Measurements from ENCODE around the gene LYRM2.

LYRM2 gene

DNA sequence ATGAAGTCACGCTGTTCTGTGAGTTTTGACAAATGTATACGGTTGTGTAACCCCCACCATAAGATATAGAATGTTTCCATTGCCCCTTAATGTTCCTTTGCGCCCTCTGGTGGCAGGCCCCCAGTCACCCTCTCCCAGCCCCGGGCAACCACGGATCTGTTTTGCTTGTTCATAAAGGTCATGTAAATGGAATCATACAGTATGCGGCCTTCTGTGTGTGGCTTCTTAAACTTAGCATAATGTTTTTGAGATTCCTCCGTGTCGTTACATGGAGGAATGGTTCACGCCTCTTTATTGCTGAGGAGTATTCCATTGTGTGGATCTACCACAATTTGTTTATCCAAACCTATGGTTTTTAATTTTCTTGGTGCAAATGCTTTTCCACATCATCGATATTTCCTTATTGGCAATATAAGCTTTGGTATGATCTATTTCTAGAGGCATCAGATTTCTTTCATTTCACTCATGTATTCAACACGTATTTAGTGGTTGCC, 28.4 kb downstream of the LYRM2 start (continued):
- TF ChIP-seq ZFHX2 (tag by site-specific recombination; conservative IDR thresholded peaks at IDR 0.05) = no peak
- TF ChIP-seq GLI4 (tag by site-specific recombination; IDR thresholded peaks at IDR 0.05) = no peak
- TF ChIP-seq, protein P1, sequence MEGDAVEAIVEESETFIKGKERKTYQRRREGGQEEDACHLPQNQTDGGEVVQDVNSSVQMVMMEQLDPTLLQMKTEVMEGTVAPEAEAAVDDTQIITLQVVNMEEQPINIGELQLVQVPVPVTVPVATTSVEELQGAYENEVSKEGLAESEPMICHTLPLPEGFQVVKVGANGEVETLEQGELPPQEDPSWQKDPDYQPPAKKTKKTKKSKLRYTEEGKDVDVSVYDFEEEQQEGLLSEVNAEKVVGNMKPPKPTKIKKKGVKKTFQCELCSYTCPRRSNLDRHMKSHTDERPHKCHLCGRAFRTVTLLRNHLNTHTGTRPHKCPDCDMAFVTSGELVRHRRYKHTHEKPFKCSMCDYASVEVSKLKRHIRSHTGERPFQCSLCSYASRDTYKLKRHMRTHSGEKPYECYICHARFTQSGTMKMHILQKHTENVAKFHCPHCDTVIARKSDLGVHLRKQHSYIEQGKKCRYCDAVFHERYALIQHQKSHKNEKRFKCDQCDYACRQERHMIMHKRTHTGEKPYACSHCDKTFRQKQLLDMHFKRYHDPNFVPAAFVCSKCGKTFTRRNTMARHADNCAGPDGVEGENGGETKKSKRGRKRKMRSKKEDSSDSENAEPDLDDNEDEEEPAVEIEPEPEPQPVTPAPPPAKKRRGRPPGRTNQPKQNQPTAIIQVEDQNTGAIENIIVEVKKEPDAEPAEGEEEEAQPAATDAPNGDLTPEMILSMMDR (tag by site-specific recombination; IDR thresholded peaks at IDR 0.05) = peak; percentile 47
- 0 out of 2 replicates have a peak, but pooled peaks have one; percentile 27 for TF ChIP-seq ZNF629 (tag by site-specific recombination; IDR thresholded peaks at IDR 0.05)
- TF ChIP-seq ZNF843 (tag by site-specific recombination; IDR thresholded peaks at IDR 0.05) = no peak
- no peak for TF ChIP-seq ZNF354C (tag by site-specific recombination; IDR thresholded peaks at IDR 0.05; ENCODE audit: borderline replicate concordance, low read depth)
- peak; percentile 44; the same call in 1 of the 2 replicates for TF ChIP-seq ZNF660 (tag by site-specific recombination; IDR thresholded peaks at IDR 0.05)
- TF ChIP-seq, protein P2, sequence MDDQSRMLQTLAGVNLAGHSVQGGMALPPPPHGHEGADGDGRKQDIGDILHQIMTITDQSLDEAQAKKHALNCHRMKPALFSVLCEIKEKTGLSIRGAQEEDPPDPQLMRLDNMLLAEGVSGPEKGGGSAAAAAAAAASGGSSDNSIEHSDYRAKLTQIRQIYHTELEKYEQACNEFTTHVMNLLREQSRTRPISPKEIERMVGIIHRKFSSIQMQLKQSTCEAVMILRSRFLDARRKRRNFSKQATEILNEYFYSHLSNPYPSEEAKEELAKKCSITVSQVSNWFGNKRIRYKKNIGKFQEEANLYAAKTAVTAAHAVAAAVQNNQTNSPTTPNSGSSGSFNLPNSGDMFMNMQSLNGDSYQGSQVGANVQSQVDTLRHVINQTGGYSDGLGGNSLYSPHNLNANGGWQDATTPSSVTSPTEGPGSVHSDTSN (CRISPR knock-in tag; IDR thresholded peaks at IDR 0.05) = no peak
- TF ChIP-seq ZNF792 (tag by site-specific recombination; IDR thresholded peaks at IDR 0.05) = 0 out of 2 replicates have a peak, but pooled peaks have one; percentile 52
- TF ChIP-seq ZNF366 (tag by site-specific recombination; conservative IDR thresholded peaks at IDR 0.05) = no peak

DNA sequence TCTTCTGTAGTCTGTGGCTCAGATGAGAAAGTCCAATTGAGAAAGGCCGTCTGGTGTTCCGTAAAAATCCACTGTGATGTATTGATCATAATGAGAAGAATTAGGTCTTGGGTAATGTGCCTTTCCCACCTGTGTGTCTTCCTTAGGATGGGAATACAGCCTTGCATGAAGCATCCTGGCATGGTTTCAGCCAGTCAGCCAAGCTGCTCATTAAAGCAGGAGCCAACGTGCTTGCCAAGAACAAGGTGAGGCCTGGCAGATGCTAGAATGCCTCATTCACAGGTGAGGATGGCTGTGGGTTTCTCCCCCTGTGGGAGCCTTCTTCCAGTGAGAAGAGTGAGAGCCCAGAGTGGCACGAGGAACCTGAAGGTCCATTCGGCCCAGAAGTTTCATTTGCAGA, 32.7 kb downstream of the LYRM2 start:
- no peaks in the 10 kb centered on the region for H3K4me1 ChIP-seq (ENCODE audit: control insufficient read depth, insufficient read depth, low read length)
- H3K27ac ChIP-seq (ENCODE audit: extremely low read depth, low read depth, low read length) = no peak overlapping the region
- peaks cover 0 to 10% of the 10 kb centered on the region in 2 experiments; a peak in 2 of 3 replicates for H3K36me3 ChIP-seq (ENCODE audit: control insufficient read depth in 2 of 2, insufficient read depth in 1 of 2, low read length in 2 of 2)
- ChIA-PET CTCF (interaction anchor here (0.8 kb wide), 1 partner anchor 334 kb away, joined by 5 read pairs; no protein-coding TSS in a partner anchor), POLR2A (no interaction called here)
- H3K9me3 ChIP-seq (ENCODE audit: control insufficient read depth, insufficient read depth, low read depth, low read length) = no peaks in the 10 kb centered on the region
- no peak overlapping the region for H3K4me3 ChIP-seq (ENCODE audit: low read depth, low read length)
- TF ChIP-seq GLI4 (tag by site-specific recombination; IDR thresholded peaks at IDR 0.05) (no peak), WT1 (tag by site-specific recombination; IDR thresholded peaks at IDR 0.05) (no peak), ZNF585B (tag by site-specific recombination; IDR thresholded peaks at IDR 0.05) (no peak), ZNF24 (tag by site-specific recombination; IDR thresholded peaks at IDR 0.05) (no peak), ZNF529 (tag by site-specific recombination; IDR thresholded peaks at IDR 0.05; ENCODE audit: insufficient replicate concordance) (no peak), ZNF157 (tag by site-specific recombination; IDR thresholded peaks at IDR 0.05) (no peak), SP7 (tag by site-specific recombination; IDR thresholded peaks at IDR 0.05) (no peak), KLF9 (tag by site-specific recombination; IDR thresholded peaks at IDR 0.05; ENCODE audit: low read depth) (no peak), ZNF768 (tag by site-specific recombination; IDR thresholded peaks at IDR 0.05) (no peak), ZNF830 (tag by site-specific recombination; IDR thresholded peaks at IDR 0.05; ENCODE audit: low read depth) (no peak)
- TF ChIP-seq, protein P3, sequence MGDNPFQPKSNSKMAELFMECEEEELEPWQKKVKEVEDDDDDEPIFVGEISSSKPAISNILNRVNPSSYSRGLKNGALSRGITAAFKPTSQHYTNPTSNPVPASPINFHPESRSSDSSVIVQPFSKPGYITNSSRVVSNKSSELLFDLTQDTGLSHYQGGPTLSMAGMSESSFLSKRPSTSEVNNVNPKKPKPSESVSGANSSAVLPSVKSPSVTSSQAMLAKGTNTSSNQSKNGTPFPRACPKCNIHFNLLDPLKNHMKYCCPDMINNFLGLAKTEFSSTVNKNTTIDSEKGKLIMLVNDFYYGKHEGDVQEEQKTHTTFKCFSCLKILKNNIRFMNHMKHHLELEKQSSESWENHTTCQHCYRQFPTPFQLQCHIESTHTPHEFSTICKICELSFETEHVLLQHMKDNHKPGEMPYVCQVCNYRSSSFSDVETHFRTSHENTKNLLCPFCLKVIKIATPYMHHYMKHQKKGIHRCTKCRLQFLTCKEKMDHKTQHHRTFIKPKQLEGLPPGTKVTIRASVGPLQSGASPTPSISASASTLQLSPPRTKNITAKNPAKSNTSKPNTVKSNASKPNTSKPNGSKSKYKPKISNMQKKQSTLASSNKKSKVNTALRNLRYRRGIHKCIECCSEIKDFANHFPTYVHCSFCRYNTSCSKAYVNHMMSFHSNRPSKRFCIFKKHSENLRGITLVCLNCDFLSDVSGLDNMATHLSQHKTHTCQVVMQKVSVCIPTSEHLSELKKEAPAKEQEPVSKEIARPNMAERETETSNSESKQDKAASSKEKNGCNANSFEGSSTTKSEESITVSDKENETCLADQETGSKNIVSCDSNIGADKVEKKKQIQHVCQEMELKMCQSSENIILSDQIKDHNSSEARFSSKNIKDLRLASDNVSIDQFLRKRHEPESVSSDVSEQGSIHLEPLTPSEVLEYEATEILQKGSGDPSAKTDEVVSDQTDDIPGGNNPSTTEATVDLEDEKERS (tag by site-specific recombination; IDR thresholded peaks at IDR 0.05) = no peak

Measured in HEK293 (cell line).